MM.1S (cell line): Measurements from ENCODE around the gene DHPS.

Experiments used
- DNase-seq: peaks from one replicate; pipeline ENCODE4 v3.0.0-alpha.2; 2015
- H2AFZ ChIP-seq: fragments of 300-600 bp; sonication (generic); 2 replicates; pipeline ENCODE4 v1.6.0; 2016; ENCODE audit warnings: antibody characterized with exemption, low read length
- H3F3A ChIP-seq: fragments of 300-600 bp; sonication (generic); 2 replicates; pipeline ENCODE4 v1.6.1; 2016; ENCODE audit warnings: mild to moderate bottlenecking, antibody characterized with exemption, low read length, moderate library complexity, mixed read lengths; ENCODE audit not compliant: insufficient read depth
- H3K27ac ChIP-seq: fragments of 300-600 bp; sonication (generic); 2 replicates; pipeline ENCODE4 v1.5.1; 2016; ENCODE audit warnings: mild to moderate bottlenecking, low read length
- H3K27me3 ChIP-seq: fragments of 300-600 bp; sonication (generic); replicated peaks from 2 replicates; pipeline ENCODE4 v1.6.0; 2016; ENCODE audit warnings: low read length; ENCODE audit not compliant: insufficient read depth
- H3K36me3 ChIP-seq: fragments of 300-600 bp; sonication (generic); replicated peaks from 2 replicates; pipeline ENCODE4 v1.6.1; 2016; ENCODE audit warnings: mild to moderate bottlenecking, low read length, mixed read lengths; ENCODE audit not compliant: insufficient read depth
- H3K4me1 ChIP-seq: fragments of 300-600 bp; sonication (generic); 2 replicates; pipeline ENCODE4 v1.6.1; 2016; ENCODE audit warnings: low read length, mixed read lengths
- H3K4me2 ChIP-seq: fragments of 300-600 bp; sonication (generic); 2 replicates; pipeline ENCODE4 v1.6.0; 2016; ENCODE audit warnings: low read depth, low read length
- H3K4me3 ChIP-seq: fragments of 300-600 bp; sonication (generic); 2 replicates; pipeline ENCODE4 v1.5.1; 2016; ENCODE audit warnings: low read length, mixed read lengths
- H3K79me2 ChIP-seq: fragments of 300-600 bp; sonication (generic); 2 replicates; pipeline ENCODE4 v1.6.1; 2016; ENCODE audit warnings: mixed run types, low read length, mixed read lengths
- H3K9ac ChIP-seq: fragments of 300-600 bp; sonication (generic); 2 replicates; pipeline ENCODE4 v1.6.1; 2016; ENCODE audit warnings: low read length, mixed read lengths
- H3K9me2 ChIP-seq: fragments of 300-600 bp; sonication (generic); replicated peaks from 2 replicates; pipeline ENCODE4 v1.6.1; 2016; ENCODE audit warnings: mild to moderate bottlenecking, low read length, mixed read lengths; ENCODE audit not compliant: insufficient read depth
- H3K9me3 ChIP-seq: fragments of 300-600 bp; sonication (generic); replicated peaks from 2 replicates; pipeline ENCODE4 v1.6.1; 2016; ENCODE audit warnings: mild to moderate bottlenecking, low read length, mixed read lengths; ENCODE audit not compliant: insufficient read depth
- H4K20me1 ChIP-seq: fragments of 300-600 bp; sonication (generic); 2 replicates; pipeline ENCODE4 v1.6.1; 2016; ENCODE audit warnings: mild to moderate bottlenecking, low read length, moderate library complexity, mixed read lengths; ENCODE audit not compliant: insufficient read depth
- EZH2 ChIP-seq: fragments of 300-600 bp; sonication (generic); optimal IDR thresholded peaks from 2 replicates; pipeline ENCODE3; 2017; ENCODE audit warnings: low read depth, mild to moderate bottlenecking, antibody characterized with exemption, low read length, mixed read lengths
- EZH2phosphoT487 ChIP-seq: fragments of 300-600 bp; sonication (generic); IDR thresholded peaks from 2 replicates; pipeline ENCODE4 v1.6.1; 2018; ENCODE audit warnings: antibody characterized with exemption, low read length
- TF ChIP-seq, protein P1 (sequence below): fragments of 300-600 bp; sonication (generic); IDR thresholded peaks from 2 replicates; pipeline ENCODE4 v1.5.1; 2016; ENCODE audit warnings: antibody characterized with exemption, low read length, mixed read lengths

The DHPS gene

DNA sequence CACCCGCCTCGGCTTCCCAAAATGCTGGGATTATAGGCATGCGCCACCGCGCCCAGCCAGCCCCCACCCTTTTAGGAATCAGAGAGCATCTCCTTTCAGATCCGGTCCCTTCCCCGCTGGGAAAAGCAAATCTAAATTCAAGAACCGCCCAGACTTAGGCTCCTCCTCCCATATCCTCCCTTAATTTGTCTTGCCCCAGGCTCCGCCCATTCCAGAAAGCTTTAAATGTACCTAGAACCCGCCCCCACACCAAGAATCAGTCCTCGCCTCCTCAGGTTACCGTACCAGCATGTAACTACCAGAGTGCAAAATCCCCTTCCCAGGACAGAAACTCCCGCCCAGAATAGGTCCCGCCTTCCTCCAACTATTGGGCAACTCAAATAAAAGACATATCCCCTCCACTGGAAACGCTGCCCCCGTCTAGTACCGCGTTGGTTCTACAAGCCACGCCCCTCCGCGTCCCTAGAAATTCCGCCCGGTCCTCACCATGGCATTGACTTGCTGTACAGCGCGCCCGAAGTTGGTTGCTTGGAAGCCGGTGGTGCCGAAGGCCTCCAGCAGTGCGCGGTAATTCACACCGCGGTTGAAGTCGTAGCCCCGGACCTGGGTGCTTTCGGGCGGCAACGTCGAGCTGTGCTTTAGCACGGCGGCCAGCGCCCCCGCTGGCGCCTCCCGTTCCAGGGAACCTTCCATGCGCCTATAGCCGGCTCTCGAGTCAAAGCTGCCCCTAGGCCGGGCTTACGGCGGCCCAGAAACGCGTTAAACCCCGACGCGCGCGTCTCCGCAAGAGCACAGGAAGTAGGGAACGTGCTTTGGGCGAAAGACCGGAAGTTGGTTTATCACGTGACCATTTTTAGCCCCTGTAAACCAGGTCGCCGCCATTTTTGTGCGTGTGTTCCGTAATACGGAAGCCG is at the start of gene DHPS:
TSS of gene DHPS (minus strand) at position 807 of the 914 bp plus-strand sequence. CDS start at position 693, 114 bp downstream.
- Histone ChIP-seq H3K9me2 (no peaks in the 10 kb centered on the region), H3K9ac (peak within 1 kb of the TSS; percentile 91), H3K36me3 (0 out of 2 replicates have a peak, but pooled peaks cover 5% of the 10 kb centered on the region), H3K4me1 (no peaks in the 10 kb centered on the region), H3F3A (peaks cover 15% of the 10 kb centered on the region), H3K9me3 (no peaks in the 10 kb centered on the region), H3K27me3 (no peaks in the 10 kb centered on the region), H2AFZ (peak within 1 kb of the TSS; percentile 96), H3K4me3 (peak within 1 kb of the TSS; percentile 95), H3K79me2 (peaks cover 16% of the 10 kb centered on the region), H3K27ac (peak within 1 kb of the TSS; percentile 97), H3K4me2 (peak within 1 kb of the TSS; percentile 82), H4K20me1 (no peaks in the 10 kb centered on the region)
- peak; percentile 97 for DNase-seq
- TF ChIP-seq, protein P1, sequence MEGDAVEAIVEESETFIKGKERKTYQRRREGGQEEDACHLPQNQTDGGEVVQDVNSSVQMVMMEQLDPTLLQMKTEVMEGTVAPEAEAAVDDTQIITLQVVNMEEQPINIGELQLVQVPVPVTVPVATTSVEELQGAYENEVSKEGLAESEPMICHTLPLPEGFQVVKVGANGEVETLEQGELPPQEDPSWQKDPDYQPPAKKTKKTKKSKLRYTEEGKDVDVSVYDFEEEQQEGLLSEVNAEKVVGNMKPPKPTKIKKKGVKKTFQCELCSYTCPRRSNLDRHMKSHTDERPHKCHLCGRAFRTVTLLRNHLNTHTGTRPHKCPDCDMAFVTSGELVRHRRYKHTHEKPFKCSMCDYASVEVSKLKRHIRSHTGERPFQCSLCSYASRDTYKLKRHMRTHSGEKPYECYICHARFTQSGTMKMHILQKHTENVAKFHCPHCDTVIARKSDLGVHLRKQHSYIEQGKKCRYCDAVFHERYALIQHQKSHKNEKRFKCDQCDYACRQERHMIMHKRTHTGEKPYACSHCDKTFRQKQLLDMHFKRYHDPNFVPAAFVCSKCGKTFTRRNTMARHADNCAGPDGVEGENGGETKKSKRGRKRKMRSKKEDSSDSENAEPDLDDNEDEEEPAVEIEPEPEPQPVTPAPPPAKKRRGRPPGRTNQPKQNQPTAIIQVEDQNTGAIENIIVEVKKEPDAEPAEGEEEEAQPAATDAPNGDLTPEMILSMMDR: no peak
- TF ChIP-seq EZH2phosphoT487: no peak
- TF ChIP-seq EZH2: no peak

DNA sequence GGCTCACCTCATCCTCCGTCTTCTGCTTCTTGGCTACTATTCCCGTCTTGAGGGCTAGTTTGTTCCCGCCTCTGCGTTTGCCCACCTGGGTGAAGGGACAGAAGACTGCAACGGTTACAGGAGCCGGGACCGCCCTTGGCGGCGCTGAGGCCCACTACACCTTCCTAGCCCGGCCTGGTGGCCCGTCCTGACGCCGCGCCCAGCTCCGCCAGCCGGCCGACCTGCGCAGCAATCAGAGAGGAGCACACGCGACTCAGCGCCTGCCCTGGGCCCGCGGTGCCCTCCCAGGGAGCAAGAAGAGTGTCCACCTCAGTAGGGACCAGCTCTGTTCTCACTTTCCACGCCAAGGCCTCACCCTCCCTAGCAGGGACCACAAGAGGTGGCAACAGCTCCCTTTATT is 49.7 kb upstream of the DHPS start:
- Histone ChIP-seq H4K20me1 (peaks cover 21% of the 10 kb centered on the region; the same call in 1 of the 2 replicates), H3K4me3 (no peak overlapping the region), H3K4me1 (peaks cover 5% of the 10 kb centered on the region; the same call in 1 of the 2 replicates), H3K36me3 (peaks cover 6% of the 10 kb centered on the region), H2AFZ (no peak overlapping the region), H3K9me2 (no peaks in the 10 kb centered on the region), H3K4me2 (no peak overlapping the region), H3K79me2 (peaks cover 49% of the 10 kb centered on the region), H3K9ac (no peak overlapping the region), H3K9me3 (no peaks in the 10 kb centered on the region), H3K27me3 (no peaks in the 10 kb centered on the region), H3K27ac (no peak overlapping the region), H3F3A (peaks cover 15% of the 10 kb centered on the region; the same call in 1 of the 2 replicates)
- DNase-seq: no peak
- TF ChIP-seq, protein P1: no peak
- TF ChIP-seq EZH2phosphoT487: no peak
- TF ChIP-seq EZH2: no peak

DNA sequence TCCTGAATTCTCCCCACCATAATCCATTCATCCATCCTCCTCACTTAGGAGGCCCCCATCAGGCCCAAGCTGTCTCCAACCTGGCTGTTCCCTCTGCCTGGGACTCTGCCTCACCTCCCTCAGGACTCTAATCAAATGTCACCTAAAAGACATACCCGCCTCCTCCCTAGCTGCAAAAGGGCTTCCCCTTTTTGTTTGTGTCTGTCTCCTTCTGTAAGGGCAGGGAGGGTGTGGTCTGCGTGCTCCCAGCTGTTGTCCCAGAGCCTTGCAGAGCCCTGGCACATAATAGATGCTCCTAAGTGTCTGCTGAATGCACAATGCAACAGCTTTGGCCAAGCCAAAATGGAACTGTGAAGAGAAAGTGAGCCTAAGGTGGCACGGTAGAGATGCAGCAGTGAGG is 48.4 kb upstream of the DHPS start:
- Histone ChIP-seq H3K9ac (no peak overlapping the region), H3K9me2 (no peaks in the 10 kb centered on the region), H3K4me3 (no peak overlapping the region), H3K79me2 (peaks cover 49% of the 10 kb centered on the region), H3K27ac (no peak overlapping the region), H3K36me3 (peaks cover 6% of the 10 kb centered on the region), H3F3A (peaks cover 15% of the 10 kb centered on the region; the same call in 1 of the 2 replicates), H3K4me1 (peaks cover 5% of the 10 kb centered on the region; the same call in 1 of the 2 replicates), H2AFZ (no peak overlapping the region), H3K27me3 (no peaks in the 10 kb centered on the region), H4K20me1 (peaks cover 21% of the 10 kb centered on the region; the same call in 1 of the 2 replicates), H3K4me2 (no peak overlapping the region), H3K9me3 (no peaks in the 10 kb centered on the region)
- no peak for DNase-seq
- TF ChIP-seq, protein P1: no peak
- TF ChIP-seq EZH2phosphoT487 (no peak), EZH2 (no peak)
